Subcutaneous adipose tissue (tissue), 4 donors: Measurements from ENCODE around the gene DMD. TPM values are rescaled to one million over a fixed set of nuclear protein-coding genes. Genes with fewer than 3 reads are reported as not detected.

Source experiments
- CTCF ChIP-seq: fragments of 450-650 bp; IDR thresholded peaks from one replicate; pipeline ENCODE4 v1.5.1; 2016; ENCODE audit warnings: low read depth, mild to moderate bottlenecking, control low read depth, antibody characterized with exemption, moderate library complexity
- total RNA-seq, 4 donors: library from RNA; depleted of rRNA; stranded (reverse); fragments of >200 nt; gene quantifications; one replicate each; pipeline ENCODE4 v1.1.0, GENCODE V29; 2016

Gene DMD
- total RNA-seq, 4 donors from 2014 or later, result 35.7 to 87.2 (median 72.1) TPM

DNA sequence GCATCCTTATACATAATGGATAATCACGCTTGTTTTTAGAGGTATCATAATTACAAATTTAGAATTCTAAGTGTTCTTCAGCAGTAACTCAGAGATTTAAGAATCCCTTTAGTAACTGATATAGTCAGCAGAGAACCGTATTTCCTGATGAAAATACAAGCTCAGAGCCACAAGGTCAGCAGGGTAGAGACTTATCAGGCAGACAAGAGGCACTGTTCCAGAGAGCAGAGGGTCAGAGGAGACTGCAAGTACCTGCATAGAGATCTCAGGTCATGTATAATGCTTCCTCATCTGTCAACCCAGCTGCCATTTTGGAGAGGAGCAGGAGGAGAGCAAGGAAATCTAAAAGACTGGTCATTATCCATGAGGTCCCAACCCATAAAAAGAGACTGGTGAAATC, 1352.4 kb downstream of the DMD start:
- TF ChIP-seq CTCF, result no peak

DNA sequence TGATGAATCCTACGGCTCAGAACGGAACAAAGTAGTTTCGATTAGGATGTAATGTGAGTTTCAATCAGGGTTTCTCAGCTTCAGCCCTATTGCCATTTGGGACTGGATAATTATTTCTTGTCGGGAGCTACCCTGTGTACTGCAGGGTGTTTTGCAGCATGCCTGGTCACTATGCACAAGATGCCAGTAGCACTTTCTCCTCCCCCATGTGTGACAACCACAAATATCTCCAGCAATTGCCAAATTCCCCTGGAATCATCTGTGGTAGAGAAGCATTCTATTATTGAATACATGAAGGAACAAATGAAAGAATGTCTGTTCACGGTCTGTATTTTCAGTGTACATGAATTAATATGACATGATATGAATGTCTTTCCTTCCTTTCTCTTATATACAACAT, 1356.6 kb downstream of the DMD start:
- no peak for TF ChIP-seq CTCF

DNA sequence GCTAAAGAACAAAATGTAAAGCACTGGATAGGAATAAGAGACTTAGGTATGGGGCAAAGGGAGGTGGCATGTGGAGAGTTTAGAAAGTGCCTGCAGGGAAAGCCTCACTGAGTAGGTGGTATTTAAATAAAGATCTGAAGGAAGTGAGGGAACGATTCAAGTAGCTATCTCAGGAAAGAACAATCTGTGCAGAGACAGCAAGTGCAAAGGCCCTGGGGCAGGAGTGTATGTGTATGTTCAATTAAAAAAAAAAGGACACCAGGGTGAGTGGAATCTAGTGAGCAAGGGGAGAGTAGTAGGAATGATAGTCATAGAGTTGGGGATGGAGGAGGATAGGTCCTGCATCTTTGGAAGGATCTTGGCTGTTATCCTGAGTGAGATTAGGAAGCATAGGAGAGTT, 1359.6 kb downstream of the DMD start:
- TF ChIP-seq CTCF, result no peak

DNA sequence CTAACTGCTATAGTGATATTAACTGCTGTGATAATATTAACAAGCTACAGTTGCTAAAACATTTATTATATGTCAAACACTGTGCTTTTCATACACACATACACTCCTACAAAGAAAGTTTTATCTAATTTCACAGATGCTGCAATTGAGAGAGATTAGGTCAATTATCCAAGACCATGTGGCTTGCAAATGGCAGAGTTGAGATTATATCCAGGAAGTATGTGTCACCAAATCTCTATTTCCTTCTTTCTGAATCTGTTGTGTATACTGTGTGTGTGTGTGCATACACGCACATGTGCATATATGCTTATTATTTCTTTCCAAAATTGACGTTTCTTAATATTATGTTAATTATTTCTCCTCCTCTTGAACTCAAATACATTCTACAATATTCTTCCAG, 1363.6 kb downstream of the DMD start:
- TF ChIP-seq CTCF, result no peak

DNA sequence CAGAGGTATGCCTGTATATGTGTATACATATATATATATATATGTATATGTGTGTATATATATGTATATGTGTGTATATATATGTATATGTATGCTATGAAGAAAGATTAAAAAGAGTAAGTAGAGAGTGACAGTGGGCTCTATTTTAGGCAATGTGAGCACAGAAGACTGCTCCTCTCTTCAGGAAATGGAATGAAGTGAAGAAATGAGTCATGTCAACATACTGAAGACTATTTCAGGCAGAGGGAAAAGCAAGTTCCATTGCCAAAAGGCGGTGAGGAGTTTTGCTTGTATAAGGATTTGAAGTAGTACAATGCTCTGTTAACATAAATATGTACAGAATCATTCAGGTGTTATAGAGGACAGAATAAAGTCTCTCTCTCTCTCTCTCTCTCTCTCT, 1366.3 kb downstream of the DMD start:
- TF ChIP-seq CTCF, result no peak

DNA sequence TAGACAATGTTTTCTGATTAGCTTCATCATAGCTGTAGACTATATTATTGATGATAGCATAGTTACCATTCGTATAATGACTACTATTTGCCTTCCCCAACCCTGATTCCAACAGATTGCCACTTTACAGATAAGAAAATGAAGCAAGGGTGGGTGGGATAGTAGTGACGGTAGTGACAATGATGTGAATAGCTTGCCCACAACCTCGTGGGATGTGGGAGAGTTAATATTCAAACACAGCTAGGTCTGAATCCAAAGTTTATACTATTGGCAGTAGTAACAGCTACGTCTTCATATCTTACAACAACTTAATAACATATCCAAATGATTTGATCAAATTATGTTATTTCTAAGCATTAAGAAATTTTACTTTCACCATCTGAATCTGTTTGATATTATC, 1372.7 kb downstream of the DMD start:
- no peak for TF ChIP-seq CTCF

DNA sequence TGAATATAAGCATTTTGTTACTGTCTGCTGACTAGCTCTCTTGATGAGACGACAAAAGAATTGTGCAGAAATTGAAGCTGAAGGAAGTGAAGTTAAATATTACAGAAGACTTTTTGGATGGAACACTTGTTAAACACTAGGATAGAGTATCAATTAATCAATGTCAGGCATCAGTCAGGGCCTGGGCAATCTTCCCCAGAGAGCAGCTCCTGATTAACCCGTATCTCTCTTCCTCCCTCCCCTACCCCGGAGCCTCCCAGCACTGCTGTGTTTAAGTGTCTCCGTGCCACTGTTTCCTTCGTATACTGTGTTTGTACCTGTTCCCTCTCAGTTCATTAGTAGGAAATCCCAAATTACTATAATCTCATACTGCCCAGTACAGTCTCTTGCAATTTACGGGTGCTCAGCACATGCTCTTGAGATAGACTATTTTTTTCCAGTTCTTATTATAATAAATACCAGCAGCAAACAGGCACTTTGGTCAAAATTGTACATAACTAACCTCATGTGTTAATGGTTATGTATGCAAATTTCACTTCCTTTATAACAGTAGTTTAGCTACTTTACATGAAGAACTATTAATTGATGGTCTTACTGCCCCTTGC, 1373.8 kb downstream of the DMD start:
- TF ChIP-seq CTCF, result no peak
